GM06990 (cell line): Measurements from ENCODE around the gene LRRC63.

ENCODE experiments used
- DNase-seq: peaks from one replicate; pipeline ENCODE4 v3.0.0-alpha.2; 2011; ENCODE audit not compliant: insufficient read length; ENCODE audit errors: extremely low read depth
- H3K27me3 ChIP-seq: replicated peaks from 2 replicates; pipeline ENCODE4 v1.6.0; 2011; ENCODE audit warnings: low read length; ENCODE audit not compliant: control insufficient read depth, insufficient read depth
- H3K36me3 ChIP-seq: 2 replicates; pipeline ENCODE4 v1.5.1; 2011; ENCODE audit warnings: low read length; ENCODE audit not compliant: control insufficient read depth, insufficient read depth
- H3K4me3 ChIP-seq: replicated peaks from 2 replicates; pipeline ENCODE4 v1.5.1; 2011; ENCODE audit warnings: low read depth, mild to moderate bottlenecking, control low read depth, low read length
- CTCF ChIP-seq: IDR thresholded peaks from 2 replicates; pipeline ENCODE4 v1.5.1; 2011; ENCODE audit warnings: low read length, control low read depth, mild to moderate bottlenecking, inconsistent platforms; ENCODE audit not compliant: insufficient read depth, poor library complexity, severe bottlenecking

The LRRC63 gene

GRCh38 chr13:46297361-46297811, 85.7 kb downstream of the LRRC63 start:
- Histone ChIP-seq H3K27me3 (no peaks in the 10 kb centered on the region), H3K36me3 (no peaks in the 10 kb centered on the region), H3K4me3 (no peak overlapping the region)
- no peak for DNase-seq
- no peak for TF ChIP-seq CTCF

- TF ChIP-seq CTCF: no peak
- Histone ChIP-seq H3K36me3 (no peaks in the 10 kb centered on the region), H3K4me3 (no peak overlapping the region), H3K27me3 (no peaks in the 10 kb centered on the region)
- DNase-seq: no peak
These were observed 92.1 kb downstream of the LRRC63 start for GRCh38 chr13:46303742-46304385.

GRCh38 chr13:46304546-46304945, 92.8 kb downstream of the LRRC63 start:
- H3K36me3 ChIP-seq: no peaks in the 10 kb centered on the region
- no peak for DNase-seq
- H3K4me3 ChIP-seq: no peak overlapping the region
- TF ChIP-seq CTCF: no peak
- no peaks in the 10 kb centered on the region for H3K27me3 ChIP-seq

GRCh38 chr13:46307554-46307953, 95.8 kb downstream of the LRRC63 start:
- no peak for TF ChIP-seq CTCF
- Histone ChIP-seq H3K36me3 (no peaks in the 10 kb centered on the region), H3K27me3 (no peaks in the 10 kb centered on the region), H3K4me3 (no peak overlapping the region)
- DNase-seq: no peak

- H3K4me3 ChIP-seq: no peak overlapping the region
- DNase-seq: no peak
- no peak for TF ChIP-seq CTCF
- no peaks in the 10 kb centered on the region for H3K27me3 ChIP-seq
- H3K36me3 ChIP-seq: no peaks in the 10 kb centered on the region
These were observed 98.3 kb downstream of the LRRC63 start for GRCh38 chr13:46310066-46310465.

GRCh38 chr13:46311217-46311616, 99.5 kb downstream of the LRRC63 start:
- no peak for DNase-seq
- H3K27me3 ChIP-seq: no peaks in the 10 kb centered on the region
- no peak for TF ChIP-seq CTCF
- no peaks in the 10 kb centered on the region for H3K36me3 ChIP-seq
- H3K4me3 ChIP-seq: no peak overlapping the region
